Astrocyte (in vitro differentiated cells and primary cell): ENCODE data around the gene CERS3. TPM values are rescaled to one million over a fixed set of nuclear protein-coding genes. Genes with fewer than 3 reads are reported as not detected.

Experiments
- DNase-seq: peaks from one replicate; pipeline ENCODE4 v3.0.0-alpha.2; 2010; ENCODE audit warnings: low read depth
- FAIRE-seq: peaks from 2 replicates; lab custom pipeline; 2011; peaks lifted over from hg19 to GRCh38; lab: Jason Lieb, UNC
- H2AFZ ChIP-seq: 2 replicates; pipeline ENCODE4 v1.6.0; 2012; ENCODE audit warnings: low read depth, low read length, inconsistent platforms
- H3K27ac ChIP-seq: 2 replicates; pipeline ENCODE4 v1.5.1; 2011; ENCODE audit warnings: low read depth, low read length, inconsistent platforms
- H3K27me3 ChIP-seq: 2 replicates; pipeline ENCODE4 v1.6.0; 2011; ENCODE audit warnings: low read length, inconsistent platforms; ENCODE audit not compliant: insufficient read depth
- H3K36me3 ChIP-seq: 2 replicates; pipeline ENCODE4 v1.5.1; 2011; ENCODE audit warnings: low read length, inconsistent platforms; ENCODE audit not compliant: insufficient read depth
- H3K4me1 ChIP-seq: 2 replicates; pipeline ENCODE4 v1.5.1; 2011; ENCODE audit warnings: low read length, inconsistent platforms; ENCODE audit not compliant: insufficient read depth
- H3K4me2 ChIP-seq: 2 replicates; pipeline ENCODE4 v1.6.0; 2012; ENCODE audit warnings: low read length, inconsistent platforms
- H3K4me3 ChIP-seq: 2 replicates; pipeline ENCODE4 v1.5.1; 2011; ENCODE audit warnings: low read depth, mild to moderate bottlenecking, low read length, inconsistent platforms; ENCODE audit not compliant: insufficient read depth
- H3K79me2 ChIP-seq: 2 replicates; pipeline ENCODE4 v1.6.0; 2012; ENCODE audit warnings: mild to moderate bottlenecking, low read length, inconsistent platforms; ENCODE audit not compliant: insufficient read depth
- H3K9ac ChIP-seq: 2 replicates; pipeline ENCODE4 v1.6.0; 2012; ENCODE audit warnings: mild to moderate bottlenecking, low read length, inconsistent platforms
- H3K9me3 ChIP-seq: 2 replicates; pipeline ENCODE4 v1.5.1; 2012; ENCODE audit warnings: low read depth, mild to moderate bottlenecking, low read length, inconsistent platforms; ENCODE audit not compliant: insufficient read depth
- H4K20me1 ChIP-seq: 2 replicates; pipeline ENCODE4 v1.6.0; 2012; ENCODE audit warnings: low read length, inconsistent platforms; ENCODE audit not compliant: insufficient read depth
- H3K27ac Mint-ChIP-seq: one replicate; pipeline ENCODE4 v1.8.0; 2021; ENCODE audit warnings: mild to moderate bottlenecking, mixed read lengths; ENCODE audit not compliant: unreplicated experiment
- H3K27me3 Mint-ChIP-seq: one replicate; pipeline ENCODE4 v1.8.0; 2021; ENCODE audit warnings: low read depth, mixed read lengths; ENCODE audit not compliant: unreplicated experiment
- H3K36me3 Mint-ChIP-seq: one replicate; pipeline ENCODE4 v1.8.0; 2021; ENCODE audit warnings: low read depth, mixed read lengths; ENCODE audit not compliant: unreplicated experiment
- H3K4me1 Mint-ChIP-seq: one replicate; pipeline ENCODE4 v1.8.0; 2021; ENCODE audit warnings: low read depth, mixed read lengths; ENCODE audit not compliant: unreplicated experiment
- H3K4me3 Mint-ChIP-seq: one replicate; pipeline ENCODE4 v1.8.0; 2021; ENCODE audit warnings: mild to moderate bottlenecking, moderate library complexity, mixed read lengths; ENCODE audit not compliant: unreplicated experiment
- H3K9me3 Mint-ChIP-seq: one replicate; pipeline ENCODE4 v1.8.0; 2021; ENCODE audit warnings: mild to moderate bottlenecking, mixed read lengths; ENCODE audit not compliant: unreplicated experiment
- EZH2 ChIP-seq: IDR thresholded peaks from 2 replicates; pipeline ENCODE4 v1.6.1; 2012; ENCODE audit warnings: mild to moderate bottlenecking, low read length, inconsistent platforms; ENCODE audit not compliant: insufficient read depth
- total RNA-seq: library from RNA; stranded (reverse); gene quantifications from 2 replicates; pipeline ENCODE4 v1.2.1, GENCODE V29; 2021
- TF ChIP-seq, protein P1 (sequence below): IDR thresholded peaks from 2 replicates; pipeline ENCODE4 v1.5.1; 2011; ENCODE audit warnings: low read depth, mild to moderate bottlenecking, inconsistent platforms, low read length, moderate library complexity; ENCODE audit not compliant: insufficient read depth

The CERS3 gene
- total RNA-seq, 1 donor from 2014 or later, result not detected

DNA sequence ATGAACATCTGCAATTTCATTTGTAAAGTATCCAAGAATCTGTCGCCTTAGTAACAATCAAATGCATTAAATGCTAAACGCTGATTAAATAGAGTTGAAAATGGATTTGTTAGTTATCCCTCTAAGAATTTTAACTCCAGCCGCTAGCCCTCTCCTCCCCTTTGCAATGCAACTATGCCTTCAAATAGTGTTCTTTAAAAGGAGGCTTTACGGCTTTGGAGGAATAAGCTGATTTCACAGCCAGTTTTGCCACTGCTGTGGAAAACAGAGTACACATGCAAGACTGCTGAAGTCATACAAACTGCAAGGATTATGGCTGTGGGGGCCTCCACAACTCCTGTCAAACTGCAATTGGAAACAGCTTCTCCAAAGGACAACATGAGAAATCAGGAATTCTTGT lies 89.2 kb downstream of the CERS3 start:
- Histone ChIP-seq H2AFZ (no peak overlapping the region), H3K9me3 (no peaks in the 10 kb centered on the region), H3K27me3 (no peaks in the 10 kb centered on the region), H4K20me1 (no peaks in the 10 kb centered on the region), H3K36me3 (no peaks in the 10 kb centered on the region), H3K9ac (no peak overlapping the region), H3K4me1 (no peaks in the 10 kb centered on the region), H3K79me2 (no peaks in the 10 kb centered on the region), H3K4me2 (no peak overlapping the region), H3K27ac (no peak overlapping the region), H3K4me3 (no peak overlapping the region)
- Mint-ChIP-seq H3K27ac (no peak overlapping the region), H3K4me3 (no peak overlapping the region), H3K36me3 (no peaks in the 10 kb centered on the region), H3K9me3 (peaks cover 10% of the 10 kb centered on the region), H3K4me1 (no peaks in the 10 kb centered on the region), H3K27me3 (peaks cover 2% of the 10 kb centered on the region)
- DNase-seq, result no peak
- TF ChIP-seq, protein P1, sequence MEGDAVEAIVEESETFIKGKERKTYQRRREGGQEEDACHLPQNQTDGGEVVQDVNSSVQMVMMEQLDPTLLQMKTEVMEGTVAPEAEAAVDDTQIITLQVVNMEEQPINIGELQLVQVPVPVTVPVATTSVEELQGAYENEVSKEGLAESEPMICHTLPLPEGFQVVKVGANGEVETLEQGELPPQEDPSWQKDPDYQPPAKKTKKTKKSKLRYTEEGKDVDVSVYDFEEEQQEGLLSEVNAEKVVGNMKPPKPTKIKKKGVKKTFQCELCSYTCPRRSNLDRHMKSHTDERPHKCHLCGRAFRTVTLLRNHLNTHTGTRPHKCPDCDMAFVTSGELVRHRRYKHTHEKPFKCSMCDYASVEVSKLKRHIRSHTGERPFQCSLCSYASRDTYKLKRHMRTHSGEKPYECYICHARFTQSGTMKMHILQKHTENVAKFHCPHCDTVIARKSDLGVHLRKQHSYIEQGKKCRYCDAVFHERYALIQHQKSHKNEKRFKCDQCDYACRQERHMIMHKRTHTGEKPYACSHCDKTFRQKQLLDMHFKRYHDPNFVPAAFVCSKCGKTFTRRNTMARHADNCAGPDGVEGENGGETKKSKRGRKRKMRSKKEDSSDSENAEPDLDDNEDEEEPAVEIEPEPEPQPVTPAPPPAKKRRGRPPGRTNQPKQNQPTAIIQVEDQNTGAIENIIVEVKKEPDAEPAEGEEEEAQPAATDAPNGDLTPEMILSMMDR, result no peak
- no peak for TF ChIP-seq EZH2
- no peak for FAIRE-seq

GRCh38 chr15:100438570-100438969 lies 90.2 kb downstream of the CERS3 start:
- FAIRE-seq (no peak), DNase-seq (peak; percentile 8)
- Histone ChIP-seq H3K79me2 (no peaks in the 10 kb centered on the region), H3K4me3 (no peak overlapping the region), H3K27me3 (no peaks in the 10 kb centered on the region), H3K36me3 (no peaks in the 10 kb centered on the region), H4K20me1 (no peaks in the 10 kb centered on the region), H3K4me2 (no peak overlapping the region), H2AFZ (no peak overlapping the region), H3K9me3 (peaks cover 4% of the 10 kb centered on the region), H3K4me1 (no peaks in the 10 kb centered on the region), H3K9ac (no peak overlapping the region), H3K27ac (no peak overlapping the region)
- H3K36me3 Mint-ChIP-seq, result no peaks in the 10 kb centered on the region
- TF ChIP-seq, protein P1, result no peak
- H3K27ac Mint-ChIP-seq, result no peak overlapping the region
- H3K4me1 Mint-ChIP-seq, result no peaks in the 10 kb centered on the region
- H3K9me3 Mint-ChIP-seq, result peaks cover 10% of the 10 kb centered on the region
- no peak overlapping the region for H3K4me3 Mint-ChIP-seq
- H3K27me3 Mint-ChIP-seq, result peaks cover under 1% of the 10 kb centered on the region

DNA sequence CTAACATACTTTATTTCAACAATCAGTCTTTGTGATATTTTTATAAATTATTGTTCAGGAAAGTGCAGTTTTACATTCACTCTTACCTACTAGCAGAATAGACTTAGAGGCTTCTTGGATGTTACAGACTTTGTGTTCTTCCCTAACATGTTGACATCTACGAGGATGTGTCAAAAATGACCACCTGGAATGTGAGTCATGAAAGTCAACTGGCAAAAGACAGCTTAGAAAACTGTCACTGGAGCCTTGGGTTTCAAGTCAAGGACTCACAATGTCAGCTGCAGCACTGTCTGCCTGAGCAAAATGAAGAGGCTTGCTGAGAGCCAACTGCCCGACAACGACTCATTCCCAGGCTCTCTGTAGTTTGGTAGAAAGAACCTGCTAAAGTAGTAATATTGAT lies 91.5 kb downstream of the CERS3 start:
- H3K4me1 Mint-ChIP-seq, result no peaks in the 10 kb centered on the region
- H3K27me3 Mint-ChIP-seq, result no peaks in the 10 kb centered on the region
- no peak overlapping the region for H3K4me3 Mint-ChIP-seq
- DNase-seq (no peak), FAIRE-seq (no peak)
- H3K9me3 ChIP-seq, result peaks cover 4% of the 10 kb centered on the region
- no peaks in the 10 kb centered on the region for H3K36me3 ChIP-seq
- no peak overlapping the region for H3K4me3 ChIP-seq
- no peaks in the 10 kb centered on the region for H3K4me1 ChIP-seq
- H3K27me3 ChIP-seq, result no peaks in the 10 kb centered on the region
- H3K79me2 ChIP-seq, result no peaks in the 10 kb centered on the region
- H3K9me3 Mint-ChIP-seq, result peaks cover 8% of the 10 kb centered on the region
- H4K20me1 ChIP-seq, result no peaks in the 10 kb centered on the region
- no peak overlapping the region for H3K27ac Mint-ChIP-seq
- H3K9ac ChIP-seq, result no peak overlapping the region
- no peak overlapping the region for H3K4me2 ChIP-seq
- no peak overlapping the region for H2AFZ ChIP-seq
- H3K36me3 Mint-ChIP-seq, result no peaks in the 10 kb centered on the region
- no peak overlapping the region for H3K27ac ChIP-seq
- TF ChIP-seq EZH2, result no peak
- TF ChIP-seq, protein P1, result no peak
